NCI-H2029 treated with DMSO at 0.1 percent for 48 hours (cell line): ENCODE measurements around the gene ASIC3.
A peak's percentile ranks its signal among the peaks of the same experiment; 100 is the strongest.
"Not testable (repeated sequence)": the region's sequence is repeated elsewhere in the genome, so short reads cannot be mapped to it uniquely, and the experiment has no call there.

Experiments
- DNase-seq: peaks from one replicate; lab custom pipeline; 2025; lab: John Stamatoyannopoulos, UW

The ASIC3 gene

DNA sequence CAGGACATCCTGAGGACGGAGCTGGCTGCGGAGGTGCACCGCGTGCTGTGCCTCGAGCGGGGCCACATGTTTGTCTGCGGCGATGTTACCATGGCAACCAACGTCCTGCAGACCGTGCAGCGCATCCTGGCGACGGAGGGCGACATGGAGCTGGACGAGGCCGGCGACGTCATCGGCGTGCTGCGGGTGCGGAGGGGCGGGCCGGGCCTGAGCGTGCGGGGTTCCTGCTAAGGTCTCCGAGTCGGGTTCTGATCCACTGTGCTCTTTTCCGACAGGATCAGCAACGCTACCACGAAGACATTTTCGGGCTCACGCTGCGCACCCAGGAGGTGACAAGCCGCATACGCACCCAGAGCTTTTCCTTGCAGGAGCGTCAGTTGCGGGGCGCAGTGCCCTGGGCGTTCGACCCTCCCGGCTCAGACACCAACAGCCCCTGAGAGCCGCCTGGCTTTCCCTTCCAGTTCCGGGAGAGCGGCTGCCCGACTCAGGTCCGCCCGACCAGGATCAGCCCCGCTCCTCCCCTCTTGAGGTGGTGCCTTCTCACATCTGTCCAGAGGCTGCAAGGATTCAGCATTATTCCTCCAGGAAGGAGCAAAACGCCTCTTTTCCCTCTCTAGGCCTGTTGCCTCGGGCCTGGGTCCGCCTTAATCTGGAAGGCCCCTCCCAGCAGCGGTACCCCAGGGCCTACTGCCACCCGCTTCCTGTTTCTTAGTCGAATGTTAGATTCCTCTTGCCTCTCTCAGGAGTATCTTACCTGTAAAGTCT, 34.4 kb upstream of the ASIC3 start:
- DNase-seq, result no peak

DNA sequence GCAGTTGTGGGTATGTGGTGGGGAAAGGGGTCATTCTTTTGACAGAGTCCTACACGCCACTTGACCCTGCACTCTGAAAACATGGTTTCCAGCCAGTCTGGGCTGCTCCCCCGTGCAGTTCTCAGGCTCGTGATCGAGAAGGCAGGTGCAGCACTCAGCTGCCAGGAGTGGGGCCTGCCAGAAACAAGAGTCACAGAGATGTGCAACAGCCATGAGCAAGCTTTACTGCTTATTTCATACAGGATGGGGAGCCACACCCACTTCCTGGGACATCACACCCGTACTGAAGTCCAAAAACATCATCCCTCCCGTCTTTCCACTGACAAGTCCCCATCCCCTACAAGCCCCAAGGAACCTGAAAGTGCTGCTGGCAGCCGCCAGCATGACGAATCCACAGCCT, 33.4 kb upstream of the ASIC3 start:
- no peak for DNase-seq

DNA sequence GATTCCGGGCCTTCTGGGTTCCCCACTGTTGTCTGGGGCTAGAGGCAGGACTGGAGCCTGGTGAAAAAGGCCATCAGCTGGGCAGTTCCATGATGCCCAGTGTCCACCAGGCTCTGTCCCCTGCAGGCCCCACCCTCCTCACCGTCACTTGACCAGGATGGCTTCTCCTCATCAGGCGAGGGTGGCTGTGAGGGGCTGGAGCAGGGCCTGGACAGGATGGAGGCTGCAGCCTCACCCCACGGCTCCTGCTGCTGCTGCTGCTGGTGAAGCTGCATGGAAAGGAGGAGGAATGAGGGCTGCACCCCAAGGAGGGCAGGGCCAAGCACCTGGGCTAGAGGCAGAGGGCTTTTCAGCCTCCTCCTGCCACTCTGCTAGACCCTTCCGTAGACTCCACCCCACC, 32.4 kb upstream of the ASIC3 start:
- DNase-seq, result no peak

DNA sequence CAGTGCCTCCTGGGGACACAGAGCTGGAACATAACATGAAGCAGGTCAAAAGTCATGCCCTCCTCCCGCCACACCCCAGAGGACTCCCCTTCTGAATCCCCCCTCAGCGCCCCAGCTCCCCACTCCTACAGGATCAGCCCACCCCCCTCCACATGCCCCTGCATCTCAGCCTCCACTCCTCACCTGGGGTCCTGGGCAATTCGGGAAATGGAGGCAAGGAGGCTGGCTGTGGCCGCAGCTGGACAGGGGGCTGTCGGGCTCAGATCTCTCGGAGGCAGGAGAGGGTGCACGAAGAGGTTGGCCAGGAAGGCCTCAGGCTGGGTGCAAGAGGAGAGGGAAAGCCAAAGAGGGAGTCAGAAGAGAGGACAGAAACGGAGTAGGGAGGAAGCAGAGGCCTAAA, 31.8 kb upstream of the ASIC3 start:
- DNase-seq, result no peak

DNA sequence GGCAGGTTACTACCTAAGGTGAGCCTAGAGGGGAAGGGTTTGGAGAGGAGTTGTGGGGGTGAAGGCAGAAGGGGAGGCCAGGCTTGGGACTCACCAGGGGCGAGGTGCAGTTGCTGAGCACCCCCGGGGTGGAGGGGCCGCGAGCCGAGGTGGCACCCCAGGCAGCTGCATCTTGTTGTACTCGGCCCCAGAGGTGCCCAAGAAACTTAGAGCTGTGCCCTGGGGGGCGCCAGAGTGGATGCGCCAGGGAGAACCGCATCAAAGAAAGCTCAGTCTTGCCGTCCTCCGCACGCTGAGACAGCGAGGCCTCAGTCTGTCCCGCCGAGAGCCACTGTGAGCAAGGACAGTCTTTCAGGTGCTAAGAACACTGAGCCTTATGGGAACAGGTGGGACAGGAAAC, 31.4 kb upstream of the ASIC3 start:
- DNase-seq, result no peak

DNA sequence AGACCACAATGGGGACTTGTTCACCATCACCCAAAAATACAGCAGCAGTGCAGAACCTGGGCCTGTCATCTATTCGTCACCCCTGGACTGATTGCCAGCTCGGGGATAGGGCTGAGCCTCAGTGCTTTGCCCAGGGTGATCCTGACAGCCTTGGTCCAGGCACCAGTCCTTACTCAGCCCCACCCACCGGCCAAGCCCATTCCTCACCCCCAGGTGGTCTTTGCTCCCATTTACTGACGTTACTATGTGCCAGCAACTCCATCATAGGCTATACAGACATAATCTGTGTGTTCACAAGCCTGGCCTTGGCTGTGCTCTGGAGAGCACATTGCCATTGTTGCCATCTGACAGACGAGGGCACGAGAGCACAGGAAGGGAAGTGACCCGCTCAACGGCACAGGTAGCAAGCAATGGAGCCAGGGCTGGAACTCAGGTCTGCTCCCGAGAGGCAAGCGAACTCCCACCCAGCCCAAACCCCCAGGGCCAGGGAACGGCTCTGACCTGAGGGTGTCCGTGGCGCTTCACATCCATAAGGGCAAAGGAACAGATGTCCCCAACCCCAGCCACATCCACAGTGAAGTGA, 30.9 kb upstream of the ASIC3 start:
- DNase-seq, result no peak

DNA sequence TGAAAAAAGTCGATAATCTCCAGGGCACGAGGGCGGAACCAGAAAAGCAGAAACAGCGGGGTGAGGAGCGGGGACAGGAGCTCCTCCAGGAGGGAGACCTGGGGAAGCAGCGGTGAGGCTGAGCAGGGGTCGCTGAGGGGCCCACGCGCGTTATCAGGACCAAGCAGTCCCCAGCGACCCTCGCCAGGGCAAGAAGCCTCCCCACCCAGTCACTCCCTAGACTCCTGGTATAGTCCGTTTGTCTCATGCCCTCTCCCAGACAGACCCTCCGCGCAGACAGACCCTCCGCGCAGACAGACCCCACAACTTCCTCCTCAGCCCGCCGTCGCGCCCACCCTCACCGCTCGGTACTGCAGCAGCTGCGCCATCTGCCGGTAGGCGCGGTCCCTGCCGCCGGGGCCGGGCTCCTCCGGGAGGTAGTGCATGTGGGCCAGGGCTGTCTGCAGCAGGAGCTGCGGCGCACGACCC, 30.3 kb upstream of the ASIC3 start:
- no peak for DNase-seq

DNA sequence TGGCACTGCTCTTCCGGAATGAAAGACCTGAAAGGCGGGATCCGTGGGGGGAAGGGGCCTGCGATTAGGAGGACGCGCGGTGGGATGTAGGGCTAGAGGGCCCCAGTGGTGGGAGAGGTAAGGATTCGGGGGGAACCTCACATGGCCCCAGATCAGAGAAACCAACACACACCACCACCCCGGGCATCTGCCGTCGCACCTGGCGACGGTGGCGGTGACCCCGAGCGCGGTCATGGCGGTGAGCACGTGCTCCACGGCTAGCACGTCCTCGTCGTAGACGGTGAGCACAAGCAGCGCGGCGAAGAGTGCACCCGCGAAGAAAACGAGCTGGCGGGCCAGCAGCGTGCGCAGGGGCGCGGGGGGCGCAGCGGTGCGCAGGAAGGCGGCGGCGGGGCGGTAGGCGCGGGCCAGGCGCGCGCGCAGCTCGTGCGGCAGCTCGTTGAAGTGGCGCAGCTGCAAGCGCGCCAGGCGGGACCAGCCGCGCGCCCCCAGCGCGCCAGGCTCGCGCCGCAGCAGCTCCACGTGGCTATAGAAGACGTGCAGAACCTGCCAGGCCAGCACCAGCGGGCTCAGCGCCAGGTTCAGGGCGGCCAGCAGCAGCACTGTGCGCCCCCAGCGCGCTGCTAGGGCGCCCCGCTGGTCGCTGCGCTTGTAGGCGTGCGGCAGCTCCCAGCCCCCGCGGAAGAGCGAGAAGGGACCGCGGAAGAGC, 29.8 kb upstream of the ASIC3 start:
- peak; percentile 5 for DNase-seq

DNA sequence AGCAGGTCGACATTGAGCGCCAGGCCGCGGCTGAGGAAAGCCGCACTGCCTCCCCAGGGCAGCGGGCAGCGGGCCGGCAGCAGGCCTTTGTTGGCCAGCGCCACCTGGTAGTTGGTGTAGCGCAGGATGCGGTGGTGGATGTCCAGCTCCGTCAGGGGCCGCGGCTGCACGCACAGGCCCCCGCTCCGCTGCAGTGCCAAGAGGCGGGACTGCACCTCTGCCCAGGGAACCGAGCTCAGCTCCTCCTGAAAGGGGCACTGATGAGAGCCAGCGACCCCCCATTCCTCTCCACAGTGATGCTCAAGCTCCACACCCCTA, 29.2 kb upstream of the ASIC3 start:
- DNase-seq, result no peak

DNA sequence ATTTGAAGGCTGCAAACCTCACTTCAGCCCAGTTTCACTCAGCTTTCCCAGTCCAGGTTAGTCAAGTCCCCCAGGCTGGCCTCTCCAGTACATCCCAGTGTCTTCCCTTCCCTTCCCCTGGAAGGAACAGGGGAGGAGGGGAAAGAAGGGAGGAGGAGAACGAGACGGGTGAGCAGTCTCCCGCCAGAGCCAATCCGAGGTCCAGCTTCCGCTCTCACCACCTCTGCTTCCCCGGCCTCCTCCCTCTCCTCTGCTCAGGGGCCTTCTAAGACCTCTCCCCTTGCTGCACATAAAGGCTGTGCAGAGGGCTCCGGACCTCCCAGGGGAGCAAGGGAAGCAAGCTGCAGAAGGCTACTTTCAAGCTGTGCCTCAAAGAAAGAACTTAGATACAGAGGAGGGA, 28.1 kb upstream of the ASIC3 start:
- DNase-seq, result no peak

DNA sequence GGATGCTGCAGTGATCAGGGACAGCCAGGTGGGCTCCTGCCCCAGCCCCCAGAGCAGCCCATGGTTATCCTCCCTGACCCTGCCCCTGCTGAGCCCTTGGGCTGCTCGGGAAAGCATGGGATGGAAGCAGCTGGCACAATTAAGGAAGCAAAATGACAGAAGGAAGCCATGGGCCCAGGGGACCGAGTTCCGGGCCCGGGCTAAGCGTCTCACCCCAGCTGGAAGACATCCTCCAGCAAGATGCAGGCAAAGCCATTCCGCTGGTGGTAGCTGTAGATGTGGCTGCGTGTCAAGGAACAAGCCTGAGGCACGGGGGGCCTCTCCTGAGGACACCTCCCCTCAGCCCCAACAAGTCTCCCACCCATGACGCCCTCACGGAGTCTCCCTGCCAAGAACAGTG, 25.1 kb upstream of the ASIC3 start:
- DNase-seq, result no peak

DNA sequence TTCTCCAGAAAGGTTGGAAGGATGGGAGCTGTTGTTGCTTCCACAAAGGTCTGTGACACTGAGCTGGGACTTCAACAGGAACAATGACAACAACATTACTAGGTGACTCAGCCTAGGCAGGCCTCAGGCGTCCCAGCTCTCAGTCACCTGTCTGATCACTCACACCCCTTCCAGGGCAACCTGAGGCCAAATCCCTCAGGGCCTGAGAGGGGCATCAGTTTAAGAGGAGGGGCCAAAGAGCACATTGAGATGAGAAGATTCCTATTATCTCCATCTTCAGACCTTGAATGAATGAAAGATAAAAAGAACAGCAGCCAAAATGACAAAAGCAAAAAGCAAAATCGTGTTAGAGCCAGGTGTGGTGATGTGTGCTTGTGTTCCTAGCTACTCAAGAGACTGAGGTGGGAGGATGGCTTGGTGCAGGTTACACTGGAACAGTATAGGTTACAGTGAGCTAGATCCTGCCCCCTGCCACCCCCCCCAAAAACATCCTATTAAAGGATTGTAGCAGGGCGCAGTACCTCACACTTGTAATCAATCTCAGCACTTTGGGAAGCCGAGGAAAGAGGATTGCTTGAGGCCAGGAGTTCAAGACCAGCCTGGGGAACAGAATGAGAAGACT, 23.8 kb upstream of the ASIC3 start, which contains the start of gene ATG9B:
ATG9B (minus strand) TSS at position 60 of the 622 bp plus-strand sequence. CDS start 71 bp downstream, outside the sequence.
- no peak for DNase-seq

DNA sequence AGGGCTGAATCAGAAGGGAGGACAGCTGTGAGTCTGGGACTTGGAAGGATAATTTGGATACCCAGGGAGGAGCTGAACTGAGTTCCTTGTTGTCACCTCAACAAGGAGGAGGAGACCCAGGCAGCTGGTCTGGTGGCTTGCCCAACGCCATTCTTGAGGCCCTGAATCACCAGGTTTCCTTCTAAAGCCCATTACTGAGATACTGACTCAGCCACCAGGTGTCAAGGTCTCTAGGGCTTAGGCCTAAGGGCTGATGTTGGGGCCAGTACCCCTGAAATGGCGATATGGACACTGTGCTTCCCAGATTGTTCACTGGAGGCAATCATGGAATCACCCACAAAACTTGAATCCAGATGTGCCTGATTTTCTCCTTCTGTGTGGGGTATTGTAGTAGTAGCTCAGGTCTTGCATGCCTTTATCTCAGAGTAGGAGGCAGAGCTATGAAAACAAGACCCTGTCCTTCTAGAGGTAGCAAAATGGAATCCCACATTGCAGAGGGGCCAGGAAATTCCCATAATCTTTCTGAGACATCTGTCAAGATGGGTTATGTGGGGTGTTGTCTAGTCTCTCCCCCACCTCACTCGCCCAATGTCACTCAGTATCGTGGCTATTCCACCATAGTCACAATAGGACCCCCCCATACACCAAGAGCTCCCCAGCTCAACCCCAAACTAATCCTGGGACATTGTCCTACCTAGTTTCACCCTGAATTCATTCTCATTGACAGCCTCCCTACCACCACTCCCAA, 22.2 kb upstream of the ASIC3 start:
- no peak for DNase-seq

DNA sequence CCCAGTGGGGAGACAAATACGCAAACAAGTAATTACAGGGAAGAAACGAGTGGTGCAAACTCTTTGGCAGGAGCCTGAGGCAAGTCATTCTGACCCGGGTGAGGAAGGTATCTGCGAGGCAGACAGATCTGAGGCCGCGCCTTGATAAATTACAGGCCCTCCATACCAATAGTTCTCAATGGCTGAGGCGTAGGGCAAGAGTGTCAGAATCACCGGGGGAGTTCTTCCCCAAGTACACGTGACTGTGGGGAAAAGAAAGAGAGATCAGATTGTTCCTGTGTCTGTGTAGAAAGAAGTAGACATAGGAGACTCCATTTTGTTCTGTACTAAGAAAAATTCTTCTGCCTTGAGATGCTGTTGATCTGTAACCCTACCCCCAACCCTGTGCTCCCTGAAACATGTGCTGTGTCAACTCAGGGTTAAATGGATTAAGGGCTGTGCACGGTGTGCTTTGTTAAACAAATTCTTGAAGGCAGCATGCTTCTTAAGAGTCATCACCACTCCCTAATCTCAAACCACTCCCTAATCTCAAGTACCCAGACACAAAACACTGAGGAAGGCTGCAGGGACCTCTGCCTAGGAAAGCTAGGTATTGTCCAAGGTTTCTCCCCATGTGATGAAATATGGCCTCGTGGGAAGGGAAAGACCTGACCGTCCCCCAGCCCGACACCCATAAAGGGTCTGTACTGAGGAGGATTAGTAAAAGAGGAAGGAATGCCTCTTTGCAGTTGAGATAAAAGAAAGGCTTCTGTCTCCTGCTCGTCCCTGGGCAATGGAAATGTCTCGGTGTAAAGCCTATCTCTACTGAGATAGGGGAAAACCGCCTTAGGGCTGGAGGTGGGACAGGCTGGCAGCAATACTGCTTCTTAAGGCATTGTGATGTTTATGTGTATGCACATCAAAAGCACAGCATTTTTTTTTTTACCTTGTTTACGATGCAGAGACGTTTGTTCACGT, 21.3 kb upstream of the ASIC3 start:
- DNase-seq, result not testable (repeated sequence)

DNA sequence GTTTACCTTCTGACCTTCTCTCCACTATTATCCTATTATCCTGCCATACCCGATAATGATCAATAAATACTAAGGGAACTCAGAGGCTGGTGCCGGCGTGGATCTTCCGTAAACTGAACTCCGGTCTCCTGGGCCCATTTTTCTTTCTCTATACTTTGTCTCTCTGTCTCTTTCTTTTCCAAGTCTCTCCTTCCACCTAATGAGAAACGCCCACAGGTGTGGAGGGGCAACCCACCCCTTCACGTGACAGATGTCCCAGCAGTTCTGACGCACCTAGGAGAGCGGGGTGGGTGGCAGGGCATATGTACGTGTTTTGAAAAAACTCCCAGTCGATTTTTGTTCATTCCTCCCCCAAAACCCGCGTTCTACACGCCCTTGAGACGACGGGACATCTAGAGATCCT, 20.6 kb upstream of the ASIC3 start:
- DNase-seq, result not testable (repeated sequence)

DNA sequence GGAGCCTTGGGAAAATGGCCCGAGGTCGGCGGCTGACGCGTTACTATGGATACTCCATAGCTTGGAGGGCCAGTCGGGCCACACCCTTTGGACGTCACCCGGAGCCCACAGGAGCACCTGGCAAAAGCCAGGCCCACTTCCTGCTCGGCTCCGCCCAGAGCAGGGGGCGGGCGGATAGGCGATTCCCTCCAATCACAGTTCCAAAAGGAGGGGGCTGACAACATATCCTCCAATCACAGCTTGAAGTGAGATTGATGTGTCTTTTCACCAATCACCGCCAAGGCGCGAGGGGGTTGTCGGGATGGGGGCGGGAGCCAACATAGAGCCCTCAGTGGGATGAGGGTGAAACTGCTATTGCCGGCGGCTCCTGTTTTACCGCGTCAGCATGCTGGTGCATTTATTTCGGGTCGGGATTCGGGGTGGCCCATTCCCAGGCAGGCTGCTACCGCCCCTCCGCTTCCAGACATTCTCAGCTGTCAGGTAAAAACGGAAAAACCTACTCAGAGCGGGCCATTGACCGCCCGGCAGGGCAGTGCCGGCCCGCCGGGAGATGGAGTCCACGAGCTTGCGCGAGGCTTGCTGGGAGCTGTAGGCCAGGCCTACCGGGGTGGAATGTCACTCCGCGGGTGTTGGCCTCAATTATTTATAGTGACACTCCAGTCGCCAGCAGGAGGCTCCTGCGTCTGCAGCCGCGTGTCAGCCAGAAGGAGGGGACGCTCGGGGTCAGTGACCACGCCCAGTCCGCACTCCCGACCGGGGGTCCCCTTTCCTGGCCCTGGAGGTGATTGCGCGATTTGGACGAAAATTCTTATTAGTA, 20.0 kb upstream of the ASIC3 start, which contains the start of gene ABCB8:
ABCB8 (plus strand) TSS at position 320 of the 817 bp plus-strand sequence; CDS start at position 386, 66 bp downstream.
- peak; percentile 90 for DNase-seq

DNA sequence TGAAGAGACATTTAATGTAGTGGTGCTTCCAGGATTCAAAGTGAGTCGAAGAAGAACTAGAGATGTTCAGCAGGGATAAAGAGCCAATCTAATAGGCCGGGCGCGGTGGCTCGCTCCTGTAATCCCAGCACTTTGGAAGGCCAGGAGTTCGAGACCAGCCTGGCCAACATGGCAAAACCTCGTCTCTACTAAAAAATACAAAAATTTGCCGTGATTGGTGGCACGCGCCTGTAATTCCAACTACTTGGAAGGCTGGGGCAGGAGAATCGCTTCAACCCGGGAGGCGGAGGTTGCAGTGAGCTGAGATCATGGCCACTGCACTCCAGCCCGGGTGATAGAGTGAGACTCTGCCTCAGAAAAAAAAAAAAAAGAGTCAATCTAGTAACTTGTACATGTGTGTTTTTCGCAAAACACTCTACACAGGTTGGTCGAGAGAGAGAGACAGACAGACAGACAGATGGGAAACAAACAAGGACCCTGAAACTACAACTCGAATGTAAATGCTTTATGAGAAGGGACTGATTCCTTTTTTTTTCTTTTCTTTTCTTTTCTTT, 19.3 kb upstream of the ASIC3 start:
- DNase-seq, result no peak

DNA sequence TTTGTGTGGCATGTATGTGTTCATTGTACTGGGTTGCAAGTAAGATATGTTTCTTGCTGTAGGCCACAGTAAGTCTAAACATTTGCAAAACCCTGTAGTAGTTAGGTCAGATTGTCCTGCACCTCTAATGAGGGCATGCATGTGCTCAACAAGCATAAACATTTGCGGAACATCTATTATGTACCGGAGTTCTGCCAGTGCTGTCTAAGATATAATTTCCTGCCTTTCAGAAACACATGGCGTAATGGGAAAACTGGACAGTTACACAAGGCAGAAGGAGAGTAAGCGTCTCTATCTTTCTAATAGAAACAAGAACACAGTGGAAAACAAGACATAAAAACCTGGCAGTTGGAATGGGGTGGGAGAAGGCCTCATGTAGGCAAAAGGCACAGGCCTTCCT, 17.3 kb upstream of the ASIC3 start:
- no peak for DNase-seq
